ENCODE measurements around the gene MDM2. TPM values are rescaled to one million over a fixed set of nuclear protein-coding genes. Genes with fewer than 3 reads are reported as not detected.

Gene MDM2
- total RNA-seq, 1 experiment from 2014 or later, result 207 TPM

DNA sequence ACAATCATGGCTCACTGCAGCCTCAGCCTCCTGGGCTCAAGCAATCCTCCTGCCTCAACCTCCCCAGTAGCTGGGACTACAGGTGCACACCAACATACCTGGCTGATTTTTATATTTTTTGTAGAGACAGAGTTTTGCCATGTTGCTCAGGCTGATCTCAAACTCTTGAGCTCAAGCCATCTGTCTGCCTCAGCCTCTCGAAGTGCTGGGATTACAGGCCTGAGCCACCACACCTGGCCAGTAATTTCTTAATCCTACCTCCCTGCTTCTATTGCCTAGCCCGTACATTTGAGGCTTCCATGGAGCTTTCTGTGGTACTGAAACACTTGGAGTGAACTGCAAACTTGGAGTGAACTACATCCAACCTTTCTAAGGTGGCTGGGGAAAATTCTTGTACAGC lies 41.3 kb upstream of the MDM2 start:
- Mint-ChIP-seq H3K36me3 (peaks cover 14% of the 10 kb centered on the region), H3K27ac (no peak overlapping the region), H3K4me3 (no peak overlapping the region), H3K27me3 (ENCODE audit: low read depth) (no peaks in the 10 kb centered on the region), H3K9me3 (no peaks in the 10 kb centered on the region), H3K4me1 (peaks cover 5% of the 10 kb centered on the region)
- ChIA-PET CTCF (no interaction called here), POLR2A (no interaction called here)
- no peak for DNase-seq (ENCODE audit: low spot score)
- ATAC-seq, result no peak
- TF ChIP-seq, protein P1, sequence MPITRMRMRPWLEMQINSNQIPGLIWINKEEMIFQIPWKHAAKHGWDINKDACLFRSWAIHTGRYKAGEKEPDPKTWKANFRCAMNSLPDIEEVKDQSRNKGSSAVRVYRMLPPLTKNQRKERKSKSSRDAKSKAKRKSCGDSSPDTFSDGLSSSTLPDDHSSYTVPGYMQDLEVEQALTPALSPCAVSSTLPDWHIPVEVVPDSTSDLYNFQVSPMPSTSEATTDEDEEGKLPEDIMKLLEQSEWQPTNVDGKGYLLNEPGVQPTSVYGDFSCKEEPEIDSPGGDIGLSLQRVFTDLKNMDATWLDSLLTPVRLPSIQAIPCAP (CRISPR knock-in tag; IDR thresholded peaks at IDR 0.05), result no peak
- TF ChIP-seq, protein P2, sequence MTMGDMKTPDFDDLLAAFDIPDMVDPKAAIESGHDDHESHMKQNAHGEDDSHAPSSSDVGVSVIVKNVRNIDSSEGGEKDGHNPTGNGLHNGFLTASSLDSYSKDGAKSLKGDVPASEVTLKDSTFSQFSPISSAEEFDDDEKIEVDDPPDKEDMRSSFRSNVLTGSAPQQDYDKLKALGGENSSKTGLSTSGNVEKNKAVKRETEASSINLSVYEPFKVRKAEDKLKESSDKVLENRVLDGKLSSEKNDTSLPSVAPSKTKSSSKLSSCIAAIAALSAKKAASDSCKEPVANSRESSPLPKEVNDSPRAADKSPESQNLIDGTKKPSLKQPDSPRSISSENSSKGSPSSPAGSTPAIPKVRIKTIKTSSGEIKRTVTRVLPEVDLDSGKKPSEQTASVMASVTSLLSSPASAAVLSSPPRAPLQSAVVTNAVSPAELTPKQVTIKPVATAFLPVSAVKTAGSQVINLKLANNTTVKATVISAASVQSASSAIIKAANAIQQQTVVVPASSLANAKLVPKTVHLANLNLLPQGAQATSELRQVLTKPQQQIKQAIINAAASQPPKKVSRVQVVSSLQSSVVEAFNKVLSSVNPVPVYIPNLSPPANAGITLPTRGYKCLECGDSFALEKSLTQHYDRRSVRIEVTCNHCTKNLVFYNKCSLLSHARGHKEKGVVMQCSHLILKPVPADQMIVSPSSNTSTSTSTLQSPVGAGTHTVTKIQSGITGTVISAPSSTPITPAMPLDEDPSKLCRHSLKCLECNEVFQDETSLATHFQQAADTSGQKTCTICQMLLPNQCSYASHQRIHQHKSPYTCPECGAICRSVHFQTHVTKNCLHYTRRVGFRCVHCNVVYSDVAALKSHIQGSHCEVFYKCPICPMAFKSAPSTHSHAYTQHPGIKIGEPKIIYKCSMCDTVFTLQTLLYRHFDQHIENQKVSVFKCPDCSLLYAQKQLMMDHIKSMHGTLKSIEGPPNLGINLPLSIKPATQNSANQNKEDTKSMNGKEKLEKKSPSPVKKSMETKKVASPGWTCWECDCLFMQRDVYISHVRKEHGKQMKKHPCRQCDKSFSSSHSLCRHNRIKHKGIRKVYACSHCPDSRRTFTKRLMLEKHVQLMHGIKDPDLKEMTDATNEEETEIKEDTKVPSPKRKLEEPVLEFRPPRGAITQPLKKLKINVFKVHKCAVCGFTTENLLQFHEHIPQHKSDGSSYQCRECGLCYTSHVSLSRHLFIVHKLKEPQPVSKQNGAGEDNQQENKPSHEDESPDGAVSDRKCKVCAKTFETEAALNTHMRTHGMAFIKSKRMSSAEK (CRISPR knock-in tag; IDR thresholded peaks at IDR 0.05; ENCODE audit: borderline replicate concordance), result no peak
- TF ChIP-seq, protein P3, sequence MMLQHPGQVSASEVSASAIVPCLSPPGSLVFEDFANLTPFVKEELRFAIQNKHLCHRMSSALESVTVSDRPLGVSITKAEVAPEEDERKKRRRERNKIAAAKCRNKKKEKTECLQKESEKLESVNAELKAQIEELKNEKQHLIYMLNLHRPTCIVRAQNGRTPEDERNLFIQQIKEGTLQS (CRISPR knock-in tag; conservative IDR thresholded peaks at IDR 0.05), result no peak
- TF ChIP-seq AR (CRISPR knock-in tag; IDR thresholded peaks at IDR 0.05) (no peak), GTF2I (CRISPR knock-in tag; conservative IDR thresholded peaks at IDR 0.05) (no peak)
- TF ChIP-seq, protein P4, sequence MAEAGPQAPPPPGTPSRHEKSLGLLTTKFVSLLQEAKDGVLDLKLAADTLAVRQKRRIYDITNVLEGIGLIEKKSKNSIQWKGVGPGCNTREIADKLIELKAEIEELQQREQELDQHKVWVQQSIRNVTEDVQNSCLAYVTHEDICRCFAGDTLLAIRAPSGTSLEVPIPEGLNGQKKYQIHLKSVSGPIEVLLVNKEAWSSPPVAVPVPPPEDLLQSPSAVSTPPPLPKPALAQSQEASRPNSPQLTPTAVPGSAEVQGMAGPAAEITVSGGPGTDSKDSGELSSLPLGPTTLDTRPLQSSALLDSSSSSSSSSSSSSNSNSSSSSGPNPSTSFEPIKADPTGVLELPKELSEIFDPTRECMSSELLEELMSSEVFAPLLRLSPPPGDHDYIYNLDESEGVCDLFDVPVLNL (CRISPR knock-in tag; IDR thresholded peaks at IDR 0.05; ENCODE audit: borderline replicate concordance, low read depth), result no peak
- TF ChIP-seq, protein P5, sequence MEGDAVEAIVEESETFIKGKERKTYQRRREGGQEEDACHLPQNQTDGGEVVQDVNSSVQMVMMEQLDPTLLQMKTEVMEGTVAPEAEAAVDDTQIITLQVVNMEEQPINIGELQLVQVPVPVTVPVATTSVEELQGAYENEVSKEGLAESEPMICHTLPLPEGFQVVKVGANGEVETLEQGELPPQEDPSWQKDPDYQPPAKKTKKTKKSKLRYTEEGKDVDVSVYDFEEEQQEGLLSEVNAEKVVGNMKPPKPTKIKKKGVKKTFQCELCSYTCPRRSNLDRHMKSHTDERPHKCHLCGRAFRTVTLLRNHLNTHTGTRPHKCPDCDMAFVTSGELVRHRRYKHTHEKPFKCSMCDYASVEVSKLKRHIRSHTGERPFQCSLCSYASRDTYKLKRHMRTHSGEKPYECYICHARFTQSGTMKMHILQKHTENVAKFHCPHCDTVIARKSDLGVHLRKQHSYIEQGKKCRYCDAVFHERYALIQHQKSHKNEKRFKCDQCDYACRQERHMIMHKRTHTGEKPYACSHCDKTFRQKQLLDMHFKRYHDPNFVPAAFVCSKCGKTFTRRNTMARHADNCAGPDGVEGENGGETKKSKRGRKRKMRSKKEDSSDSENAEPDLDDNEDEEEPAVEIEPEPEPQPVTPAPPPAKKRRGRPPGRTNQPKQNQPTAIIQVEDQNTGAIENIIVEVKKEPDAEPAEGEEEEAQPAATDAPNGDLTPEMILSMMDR (IDR thresholded peaks at IDR 0.05), result no peak
- TF ChIP-seq, protein P6, sequence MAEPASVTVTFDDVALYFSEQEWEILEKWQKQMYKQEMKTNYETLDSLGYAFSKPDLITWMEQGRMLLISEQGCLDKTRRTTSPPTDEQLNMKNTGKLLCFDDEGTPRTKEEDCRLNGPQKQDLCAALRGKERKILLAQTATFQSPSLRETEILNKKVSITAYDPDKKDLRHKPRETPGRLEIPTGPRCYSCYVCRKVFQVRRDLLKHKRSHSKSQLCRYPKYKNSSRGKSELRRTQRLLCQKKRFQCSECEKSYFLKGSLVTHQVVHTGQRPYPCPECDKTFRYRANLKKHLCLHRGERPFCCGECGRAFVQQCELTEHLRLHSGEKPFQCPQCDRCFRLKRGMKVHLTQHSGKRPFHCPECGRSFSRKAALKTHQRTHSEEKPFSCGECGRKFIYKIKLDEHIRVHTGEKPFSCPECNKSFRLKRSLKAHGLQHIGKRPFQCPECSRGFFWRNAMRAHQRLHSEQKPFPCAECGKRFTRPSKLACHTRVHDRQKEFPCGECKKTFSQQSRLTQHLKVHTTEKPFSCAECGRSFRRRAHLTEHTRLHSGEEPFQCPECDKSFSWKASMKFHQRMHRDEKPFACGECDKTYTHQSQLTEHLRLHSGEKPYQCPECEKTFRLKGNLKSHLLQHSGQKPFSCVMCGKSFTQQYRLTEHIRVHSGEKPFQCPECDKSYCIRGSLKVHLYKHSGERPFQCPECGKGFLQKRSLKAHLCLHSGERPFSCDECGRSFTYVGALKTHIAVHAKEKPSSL (CRISPR knock-in tag; conservative IDR thresholded peaks at IDR 0.05), result no peak

- Mint-ChIP-seq H3K27me3 (ENCODE audit: low read depth) (no peaks in the 10 kb centered on the region), H3K4me3 (no peak overlapping the region), H3K9me3 (no peaks in the 10 kb centered on the region), H3K4me1 (no peaks in the 10 kb centered on the region; the same call in 1 of the 2 replicates), H3K27ac (no peak overlapping the region), H3K36me3 (peaks cover 14% of the 10 kb centered on the region)
- ChIA-PET CTCF (no interaction called here), POLR2A (no interaction called here)
- DNase-seq (ENCODE audit: low spot score) (no peak), ATAC-seq (no peak)
- TF ChIP-seq ATF1 (CRISPR knock-in tag; IDR thresholded peaks at IDR 0.05), result no peak
- TF ChIP-seq SP1 (CRISPR knock-in tag; conservative IDR thresholded peaks at IDR 0.05), result no peak
- TF ChIP-seq SMAD4 (CRISPR knock-in tag; IDR thresholded peaks at IDR 0.05), result no peak
- TF ChIP-seq, protein P7, sequence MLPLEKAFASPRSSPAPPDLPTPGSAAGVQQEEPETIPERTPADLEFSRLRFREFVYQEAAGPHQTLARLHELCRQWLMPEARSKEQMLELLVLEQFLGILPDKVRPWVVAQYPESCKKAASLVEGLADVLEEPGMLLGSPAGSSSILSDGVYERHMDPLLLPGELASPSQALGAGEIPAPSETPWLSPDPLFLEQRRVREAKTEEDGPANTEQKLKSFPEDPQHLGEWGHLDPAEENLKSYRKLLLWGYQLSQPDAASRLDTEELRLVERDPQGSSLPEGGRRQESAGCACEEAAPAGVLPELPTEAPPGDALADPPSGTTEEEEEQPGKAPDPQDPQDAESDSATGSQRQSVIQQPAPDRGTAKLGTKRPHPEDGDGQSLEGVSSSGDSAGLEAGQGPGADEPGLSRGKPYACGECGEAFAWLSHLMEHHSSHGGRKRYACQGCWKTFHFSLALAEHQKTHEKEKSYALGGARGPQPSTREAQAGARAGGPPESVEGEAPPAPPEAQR (CRISPR knock-in tag; IDR thresholded peaks at IDR 0.05), result no peak
- TF ChIP-seq FOXK1 (CRISPR knock-in tag; IDR thresholded peaks at IDR 0.05), result no peak
- TF ChIP-seq NR3C1 (CRISPR knock-in tag; conservative IDR thresholded peaks at IDR 0.05; ENCODE audit: low read depth), result no peak
- no peak for TF ChIP-seq NR1H2 (CRISPR knock-in tag; IDR thresholded peaks at IDR 0.05)
- TF ChIP-seq, protein P6 (CRISPR knock-in tag; conservative IDR thresholded peaks at IDR 0.05), result no peak
- no peak for TF ChIP-seq NFYB (CRISPR knock-in tag; conservative IDR thresholded peaks at IDR 0.05; ENCODE audit: low read depth)
Observed at GRCh38 chr12:68767191-68767590, 40.8 kb upstream of the MDM2 start.
